ENCODE data around the gene TSEN54. TPM values are rescaled to one million over a fixed set of nuclear protein-coding genes. Genes with fewer than 3 reads are reported as not detected.

The TSEN54 gene
- total RNA-seq, 1 donor from 2014 or later = 25.3 TPM

- Histone ChIP-seq H3K27me3 (ENCODE audit: control insufficient read depth, insufficient read depth, low read length) (no peaks in the 10 kb centered on the region), H3K36me3 (ENCODE audit: control insufficient read depth, insufficient read depth, low read length) (peaks cover 10% of the 10 kb centered on the region), H3K4me3 (ENCODE audit: low read depth, low read length) (no peak overlapping the region)
- TF ChIP-seq CTCF (IDR thresholded peaks at IDR 0.05; ENCODE audit: insufficient read depth, low read length, severe bottlenecking) = no peak
- DNase-seq (ENCODE audit: low read depth) (no peak), FAIRE-seq (no peak)
Measured at GRCh38 chr17:75571885-75572215, 55.5 kb downstream of the TSEN54 start.

GRCh38 chr17:75572713-75573539 lies 56.6 kb downstream of the TSEN54 start:
- FAIRE-seq (peak; percentile 13), DNase-seq (ENCODE audit: low read depth) (no peak)
- H3K4me3 ChIP-seq (ENCODE audit: low read depth, low read length) = no peak overlapping the region
- H3K36me3 ChIP-seq (ENCODE audit: control insufficient read depth, insufficient read depth, low read length) = peaks cover 10% of the 10 kb centered on the region
- H3K27me3 ChIP-seq (ENCODE audit: control insufficient read depth, insufficient read depth, low read length) = no peaks in the 10 kb centered on the region
- no peak for TF ChIP-seq CTCF (IDR thresholded peaks at IDR 0.05; ENCODE audit: insufficient read depth, low read length, severe bottlenecking)

- DNase-seq (ENCODE audit: low read depth) (no peak), FAIRE-seq (no peak)
- Histone ChIP-seq H3K36me3 (ENCODE audit: control insufficient read depth, insufficient read depth, low read length) (peaks cover 8% of the 10 kb centered on the region), H3K4me3 (ENCODE audit: low read depth, low read length) (no peak overlapping the region), H3K27me3 (ENCODE audit: control insufficient read depth, insufficient read depth, low read length) (no peaks in the 10 kb centered on the region)
- no peak for TF ChIP-seq CTCF (IDR thresholded peaks at IDR 0.05; ENCODE audit: insufficient read depth, low read length, severe bottlenecking)
Measured at GRCh38 chr17:75573540-75573957, 57.2 kb downstream of the TSEN54 start.

- no peak for DNase-seq (ENCODE audit: low read depth)
- H3K27me3 ChIP-seq (ENCODE audit: control insufficient read depth, insufficient read depth, low read length) = no peaks in the 10 kb centered on the region
- H3K36me3 ChIP-seq (ENCODE audit: control insufficient read depth, insufficient read depth, low read length) = peaks cover 7% of the 10 kb centered on the region
- FAIRE-seq = no peak
- no peak overlapping the region for H3K4me3 ChIP-seq (ENCODE audit: low read depth, low read length)
- TF ChIP-seq CTCF (IDR thresholded peaks at IDR 0.05; ENCODE audit: insufficient read depth, low read length, severe bottlenecking) = no peak
Measured at GRCh38 chr17:75573994-75574393, 57.7 kb downstream of the TSEN54 start.

Other genes with a start within 250 kb of the TSEN54 start
- 30.0 and 36.4 TPM in 2 replicates for gene MIF4GD, start 245.3 kb upstream of the TSEN54 start, total RNA-seq
- 10.2 and 12.1 TPM in 2 replicates for gene SLC25A19, start 227.1 kb upstream of the TSEN54 start, total RNA-seq
- 102 and 103 TPM in 2 replicates for gene GRB2, start 110.8 kb upstream of the TSEN54 start, total RNA-seq
- gene TMEM94, start 59.9 kb upstream of the TSEN54 start, total RNA-seq = 13.7 and 14.5 TPM in 2 replicates
- 3.9 and 5.0 TPM in 2 replicates for gene CASKIN2, start 991 bp upstream of the TSEN54 start, total RNA-seq
- gene LLGL2, start 9.2 kb downstream of the TSEN54 start, total RNA-seq = 44.5 and 63.9 TPM in 2 replicates
- 1.6 and 3.6 TPM in 2 replicates for gene MYO15B, start 71.3 kb downstream of the TSEN54 start, total RNA-seq
- gene SMIM5, start 116.9 kb downstream of the TSEN54 start, total RNA-seq = 3.9 and 7.4 TPM in 2 replicates
- gene RECQL5, start 150.6 kb downstream of the TSEN54 start, total RNA-seq = 11.6 and 28.9 TPM in 2 replicates
- gene SAP30BP, start 150.8 kb downstream of the TSEN54 start, total RNA-seq = 58.4 and 65.0 TPM in 2 replicates
- gene ITGB4, start 204.9 kb downstream of the TSEN54 start, total RNA-seq = 297 and 565 TPM in 2 replicates
- 13.4 and 32.8 TPM in 2 replicates for gene GALK1, start 248.7 kb downstream of the TSEN54 start, total RNA-seq